Subcutaneous abdominal adipose tissue (tissue), 5 donors: ENCODE results near the gene NPRL2.

Source experiments
- H3K27ac ChIP-seq: one replicate; pipeline ENCODE4 v1.7.0; 2013; ENCODE audit warnings: low read depth, mild to moderate bottlenecking, inconsistent platforms, low read length, moderate library complexity
- H3K27me3 ChIP-seq, 5 donors: one replicate each; pipeline ENCODE4 v1.7.0; 2013; ENCODE audit warnings: low read length in 5 of 5, inconsistent platforms in 1 of 5; ENCODE audit not compliant: control insufficient read depth in 5 of 5, insufficient read depth in 4 of 5
- H3K36me3 ChIP-seq, 5 donors: one replicate each; pipeline ENCODE4 v1.7.0; 2013; ENCODE audit warnings: low read length in 5 of 5; ENCODE audit not compliant: control insufficient read depth in 5 of 5, insufficient read depth in 5 of 5
- H3K4me1 ChIP-seq, 5 donors: one replicate each; pipeline ENCODE4 v1.7.0; 2013; ENCODE audit warnings: low read length in 5 of 5, mild to moderate bottlenecking in 3 of 5, moderate library complexity in 1 of 5; ENCODE audit not compliant: control insufficient read depth in 5 of 5, insufficient read depth in 5 of 5
- H3K4me3 ChIP-seq, 5 donors: one replicate each; pipeline ENCODE4 v1.7.0; 2013; ENCODE audit warnings: low read length in 5 of 5, low read depth in 1 of 5
- H3K9ac ChIP-seq, 5 donors: one replicate each; pipeline ENCODE4 v1.7.0; 2013; ENCODE audit warnings: low read length in 5 of 5, mild to moderate bottlenecking in 4 of 5, moderate library complexity in 3 of 5
- H3K9me3 ChIP-seq, 5 donors: one replicate each; pipeline ENCODE4 v1.7.0; 2013; ENCODE audit warnings: low read length in 5 of 5; ENCODE audit not compliant: control insufficient read depth in 5 of 5
- donor health status: healthy.
- donor health status: healthy.
- donor health status: healthy.
- donor health status: healthy.
- donor health status: healthy.

Gene NPRL2

GRCh38 chr3:50374363-50375257 lies 24.0 kb upstream of the NPRL2 start:
- Histone ChIP-seq H3K27ac (no peak overlapping the region), H3K27me3 (peaks cover 8 to 26% (median 22%) of the 10 kb centered on the region in 5 donors), H3K4me1 (no peaks in the 10 kb centered on the region), H3K9ac (no peak overlapping the region), H3K36me3 (no peaks in the 10 kb centered on the region), H3K4me3 (no peak overlapping the region), H3K9me3 (no peaks in the 10 kb centered on the region)

GRCh38 chr3:50373146-50374051 lies 22.8 kb upstream of the NPRL2 start:
- H3K27me3 ChIP-seq, result peaks cover 16 to 34% (median 25%) of the 10 kb centered on the region in 5 donors
- no peaks in the 10 kb centered on the region for H3K4me1 ChIP-seq
- H3K9me3 ChIP-seq, result no peaks in the 10 kb centered on the region
- H3K4me3 ChIP-seq, result no peak overlapping the region
- H3K27ac ChIP-seq, result no peak overlapping the region
- H3K36me3 ChIP-seq, result no peaks in the 10 kb centered on the region
- no peak overlapping the region for H3K9ac ChIP-seq

GRCh38 chr3:50372349-50372748 lies 21.8 kb upstream of the NPRL2 start:
- H3K27ac ChIP-seq, result no peak overlapping the region
- H3K4me3 ChIP-seq, result no peak overlapping the region
- no peak overlapping the region for H3K9ac ChIP-seq
- peaks cover 19 to 39% (median 25%) of the 10 kb centered on the region in 5 donors for H3K27me3 ChIP-seq
- H3K4me1 ChIP-seq, result no peaks in the 10 kb centered on the region
- no peaks in the 10 kb centered on the region for H3K36me3 ChIP-seq
- no peaks in the 10 kb centered on the region for H3K9me3 ChIP-seq

- no peak overlapping the region for H3K4me3 ChIP-seq
- no peaks in the 10 kb centered on the region for H3K4me1 ChIP-seq
- no peaks in the 10 kb centered on the region for H3K9me3 ChIP-seq
- H3K27ac ChIP-seq, result no peak overlapping the region
- H3K9ac ChIP-seq, result no peak overlapping the region
- peaks cover 22 to 41% (median 29%) of the 10 kb centered on the region in 5 donors for H3K27me3 ChIP-seq
- H3K36me3 ChIP-seq, result no peaks in the 10 kb centered on the region
Observed at GRCh38 chr3:50371133-50371685, 20.6 kb upstream of the NPRL2 start.

GRCh38 chr3:50370594-50370993 lies 20.0 kb upstream of the NPRL2 start:
- Histone ChIP-seq H3K36me3 (no peaks in the 10 kb centered on the region), H3K27me3 (peaks cover 22 to 44% (median 31%) of the 10 kb centered on the region in 5 donors), H3K9ac (no peak overlapping the region), H3K4me1 (peaks cover 0 to 2% (median 1%) of the 10 kb centered on the region in 5 donors), H3K4me3 (no peak overlapping the region), H3K27ac (no peak overlapping the region), H3K9me3 (no peaks in the 10 kb centered on the region)

- H3K27me3 ChIP-seq, result peaks cover 22 to 41% (median 29%) of the 10 kb centered on the region in 5 donors
Observed at GRCh38 chr3:50369012-50369670, 18.6 kb upstream of the NPRL2 start.

GRCh38 chr3:50365842-50366220 lies 15.3 kb upstream of the NPRL2 start:
- Histone ChIP-seq H3K9me3 (no peaks in the 10 kb centered on the region), H3K9ac (peak overlapping the region in 1 of 5 donors; percentile 49), H3K4me1 (peaks cover 0 to 14% (median 13%) of the 10 kb centered on the region in 5 donors), H3K36me3 (no peaks in the 10 kb centered on the region), H3K27ac (no peak overlapping the region), H3K27me3 (peaks cover 17 to 29% (median 18%) of the 10 kb centered on the region in 5 donors), H3K4me3 (peak overlapping the region in 2 of 5 donors; percentile 61 to 71)

More at GRCh38 chr3:50369012-50369670, 18.6 kb upstream of the NPRL2 start:
- Histone ChIP-seq H3K36me3 (no peaks in the 10 kb centered on the region), H3K4me1 (peaks cover 0 to 13% (median 12%) of the 10 kb centered on the region in 5 donors), H3K9ac (no peak overlapping the region), H3K4me3 (no peak overlapping the region), H3K9me3 (no peaks in the 10 kb centered on the region), H3K27ac (no peak overlapping the region)

- Histone ChIP-seq H3K36me3 (no peaks in the 10 kb centered on the region), H3K9ac (peak overlapping the region in 1 of 5 donors; percentile 49), H3K27me3 (peaks cover 12 to 28% (median 18%) of the 10 kb centered on the region in 5 donors), H3K27ac (no peak overlapping the region), H3K4me3 (peak overlapping the region in 4 of 5 donors; percentile 52 to 71 (median 60)), H3K9me3 (no peaks in the 10 kb centered on the region), H3K4me1 (peaks cover 0 to 14% (median 13%) of the 10 kb centered on the region in 5 donors)
Observed at GRCh38 chr3:50365080-50365841, 14.7 kb upstream of the NPRL2 start.
